Measurements from ENCODE around the gene DEFB112.

Gene DEFB112
- long read RNA-seq: 0 reads

DNA sequence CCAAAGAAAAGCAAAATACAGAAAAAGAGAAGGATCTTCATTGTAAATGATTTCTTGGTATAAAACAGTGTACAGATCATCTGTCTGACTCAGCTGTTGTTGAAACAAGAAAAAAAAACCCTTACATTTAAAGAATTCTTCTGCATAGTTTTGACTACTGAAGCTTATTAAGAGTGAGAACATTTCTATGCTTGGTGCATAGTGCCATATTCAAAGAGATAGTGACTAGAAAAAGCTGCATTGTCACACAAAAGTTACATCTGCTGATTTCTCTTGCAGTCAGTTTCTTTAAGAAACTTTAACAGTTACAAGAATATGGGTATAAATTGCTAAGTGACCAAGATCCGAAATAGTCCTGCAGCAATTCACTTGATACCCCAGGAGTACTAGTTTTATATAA, at the start of gene DEFB112:
TSS of gene DEFB112 (minus strand) at position 101 of the 400 bp plus-strand sequence. CDS start at position 41, 60 bp downstream.
- no peak within 1 kb of the TSS for H3K4me3 ChIP-seq (replicated peaks; ENCODE audit: insufficient read depth, low read length)
- no peak for TF ChIP-seq SPI1 (IDR thresholded peaks at IDR 0.05; ENCODE audit: borderline replicate concordance, low read depth)
- no peak for TF ChIP-seq POLR2AphosphoS5 (IDR thresholded peaks at IDR 0.05; ENCODE audit: low read depth)
- TF ChIP-seq GABPA (IDR thresholded peaks at IDR 0.05; ENCODE audit: low read depth): no peak
- TF ChIP-seq, protein P1, sequence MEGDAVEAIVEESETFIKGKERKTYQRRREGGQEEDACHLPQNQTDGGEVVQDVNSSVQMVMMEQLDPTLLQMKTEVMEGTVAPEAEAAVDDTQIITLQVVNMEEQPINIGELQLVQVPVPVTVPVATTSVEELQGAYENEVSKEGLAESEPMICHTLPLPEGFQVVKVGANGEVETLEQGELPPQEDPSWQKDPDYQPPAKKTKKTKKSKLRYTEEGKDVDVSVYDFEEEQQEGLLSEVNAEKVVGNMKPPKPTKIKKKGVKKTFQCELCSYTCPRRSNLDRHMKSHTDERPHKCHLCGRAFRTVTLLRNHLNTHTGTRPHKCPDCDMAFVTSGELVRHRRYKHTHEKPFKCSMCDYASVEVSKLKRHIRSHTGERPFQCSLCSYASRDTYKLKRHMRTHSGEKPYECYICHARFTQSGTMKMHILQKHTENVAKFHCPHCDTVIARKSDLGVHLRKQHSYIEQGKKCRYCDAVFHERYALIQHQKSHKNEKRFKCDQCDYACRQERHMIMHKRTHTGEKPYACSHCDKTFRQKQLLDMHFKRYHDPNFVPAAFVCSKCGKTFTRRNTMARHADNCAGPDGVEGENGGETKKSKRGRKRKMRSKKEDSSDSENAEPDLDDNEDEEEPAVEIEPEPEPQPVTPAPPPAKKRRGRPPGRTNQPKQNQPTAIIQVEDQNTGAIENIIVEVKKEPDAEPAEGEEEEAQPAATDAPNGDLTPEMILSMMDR (IDR thresholded peaks at IDR 0.05; ENCODE audit: insufficient read depth, low read length): no peak
- no peak for TF ChIP-seq REST (IDR thresholded peaks at IDR 0.05; ENCODE audit: insufficient replicate concordance, low read depth)
- DNase-seq (ENCODE audit: low read depth in 1 of 2, low spot score in 1 of 2): no peak
- no peaks in the 10 kb centered on the region for H3K27me3 ChIP-seq (ENCODE audit: insufficient read depth, poor library complexity, severe bottlenecking)
- H3K27ac ChIP-seq (replicated peaks): no peak within 1 kb of the TSS

DNA sequence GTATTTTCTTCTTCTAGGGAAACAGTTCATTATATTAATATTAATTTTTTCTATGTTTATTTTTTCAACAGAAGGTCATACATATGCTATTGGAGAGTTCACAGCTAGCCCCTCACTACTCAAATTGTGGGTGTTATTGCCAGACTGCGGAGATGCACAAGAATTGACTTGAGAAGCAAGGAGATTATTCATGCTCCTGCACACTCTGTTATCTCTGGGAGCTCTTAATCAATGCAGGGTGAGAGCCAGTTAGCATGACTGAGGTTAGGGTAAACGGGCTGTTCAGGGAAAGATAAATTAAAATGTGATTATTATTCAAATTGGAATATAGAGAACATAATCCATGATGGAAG, 48.9 kb upstream of the DEFB112 start:
- Histone ChIP-seq H3K27me3 (ENCODE audit: insufficient read depth, poor library complexity, severe bottlenecking) (no peaks in the 10 kb centered on the region), H3K27ac (replicated peaks) (no peak overlapping the region), H3K4me3 (replicated peaks; ENCODE audit: insufficient read depth, low read length) (no peak overlapping the region)
- TF ChIP-seq POLR2AphosphoS5 (IDR thresholded peaks at IDR 0.05; ENCODE audit: low read depth): no peak
- no peak for TF ChIP-seq SPI1 (IDR thresholded peaks at IDR 0.05; ENCODE audit: borderline replicate concordance, low read depth)
- no peak for TF ChIP-seq GABPA (IDR thresholded peaks at IDR 0.05; ENCODE audit: low read depth)
- TF ChIP-seq REST (IDR thresholded peaks at IDR 0.05; ENCODE audit: insufficient replicate concordance, low read depth): no peak
- TF ChIP-seq, protein P1 (IDR thresholded peaks at IDR 0.05; ENCODE audit: insufficient read depth, low read length): no peak
- DNase-seq (ENCODE audit: low read depth in 1 of 2, low spot score in 1 of 2): no peak

- no peak for DNase-seq (ENCODE audit: low read depth in 1 of 2, low spot score in 1 of 2)
- no peaks in the 10 kb centered on the region for H3K27me3 ChIP-seq (ENCODE audit: insufficient read depth, poor library complexity, severe bottlenecking)
- no peak overlapping the region for H3K4me3 ChIP-seq (replicated peaks; ENCODE audit: insufficient read depth, low read length)
- TF ChIP-seq REST (IDR thresholded peaks at IDR 0.05; ENCODE audit: insufficient replicate concordance, low read depth) (no peak), SPI1 (IDR thresholded peaks at IDR 0.05; ENCODE audit: borderline replicate concordance, low read depth) (no peak), POLR2AphosphoS5 (IDR thresholded peaks at IDR 0.05; ENCODE audit: low read depth) (no peak), GABPA (IDR thresholded peaks at IDR 0.05; ENCODE audit: low read depth) (no peak)
- TF ChIP-seq, protein P1 (IDR thresholded peaks at IDR 0.05; ENCODE audit: insufficient read depth, low read length): no peak
- no peak overlapping the region for H3K27ac ChIP-seq (replicated peaks)
Measured at GRCh38 chr6:50097966-50098640, 48.4 kb upstream of the DEFB112 start.

Measured in HL-60 (cell line).